ENCODE data around the gene FIG4.
A peak's percentile ranks its signal among the peaks of the same experiment; 100 is the strongest.
"Not testable (repeated sequence)": the region's sequence is repeated elsewhere in the genome, so short reads cannot be mapped to it uniquely, and the experiment has no call there.

Gene FIG4

DNA sequence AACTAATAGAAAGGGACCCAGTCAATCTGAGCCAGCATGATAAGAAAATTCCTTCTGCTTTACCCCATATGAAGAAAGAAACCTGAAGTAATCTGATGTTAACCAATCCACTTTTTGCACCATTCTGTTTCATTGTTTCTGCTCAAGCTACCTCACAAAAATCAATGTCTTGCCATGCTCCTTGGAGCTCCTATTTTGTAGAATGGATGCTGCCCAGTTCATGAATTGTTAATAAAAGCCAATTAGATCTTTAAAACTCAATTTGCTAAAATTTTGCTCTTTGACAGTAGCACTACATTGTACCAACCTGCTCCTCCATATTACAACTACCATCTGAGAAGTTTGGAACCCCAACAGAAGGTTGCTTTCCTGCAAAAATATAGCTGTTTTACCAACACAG lies 170.8 kb downstream of the FIG4 start:
- no peak for DNase-seq

DNA sequence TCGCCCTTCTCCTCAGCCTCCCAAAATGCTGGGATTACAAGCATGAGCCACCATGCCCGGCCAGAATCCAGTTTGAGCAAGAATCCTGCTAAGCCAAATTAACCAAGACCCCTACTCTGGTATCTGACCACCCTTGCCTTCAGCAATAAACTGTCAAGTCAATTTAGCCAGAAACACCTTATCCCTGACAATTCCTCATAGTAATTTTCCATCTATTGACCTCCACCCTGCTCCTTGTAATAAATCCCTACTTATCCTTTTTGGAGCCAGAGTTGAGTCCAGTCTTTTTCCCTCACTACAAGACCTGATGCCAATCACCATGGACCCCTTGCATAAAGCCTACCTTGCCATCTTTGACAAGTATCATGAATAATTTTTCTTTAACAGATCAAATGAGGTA lies 173.0 kb downstream of the FIG4 start:
- no peak for DNase-seq

- DNase-seq: no peak
Measured at GRCh38 chr6:109865968-109866367, 174.9 kb downstream of the FIG4 start.

DNA sequence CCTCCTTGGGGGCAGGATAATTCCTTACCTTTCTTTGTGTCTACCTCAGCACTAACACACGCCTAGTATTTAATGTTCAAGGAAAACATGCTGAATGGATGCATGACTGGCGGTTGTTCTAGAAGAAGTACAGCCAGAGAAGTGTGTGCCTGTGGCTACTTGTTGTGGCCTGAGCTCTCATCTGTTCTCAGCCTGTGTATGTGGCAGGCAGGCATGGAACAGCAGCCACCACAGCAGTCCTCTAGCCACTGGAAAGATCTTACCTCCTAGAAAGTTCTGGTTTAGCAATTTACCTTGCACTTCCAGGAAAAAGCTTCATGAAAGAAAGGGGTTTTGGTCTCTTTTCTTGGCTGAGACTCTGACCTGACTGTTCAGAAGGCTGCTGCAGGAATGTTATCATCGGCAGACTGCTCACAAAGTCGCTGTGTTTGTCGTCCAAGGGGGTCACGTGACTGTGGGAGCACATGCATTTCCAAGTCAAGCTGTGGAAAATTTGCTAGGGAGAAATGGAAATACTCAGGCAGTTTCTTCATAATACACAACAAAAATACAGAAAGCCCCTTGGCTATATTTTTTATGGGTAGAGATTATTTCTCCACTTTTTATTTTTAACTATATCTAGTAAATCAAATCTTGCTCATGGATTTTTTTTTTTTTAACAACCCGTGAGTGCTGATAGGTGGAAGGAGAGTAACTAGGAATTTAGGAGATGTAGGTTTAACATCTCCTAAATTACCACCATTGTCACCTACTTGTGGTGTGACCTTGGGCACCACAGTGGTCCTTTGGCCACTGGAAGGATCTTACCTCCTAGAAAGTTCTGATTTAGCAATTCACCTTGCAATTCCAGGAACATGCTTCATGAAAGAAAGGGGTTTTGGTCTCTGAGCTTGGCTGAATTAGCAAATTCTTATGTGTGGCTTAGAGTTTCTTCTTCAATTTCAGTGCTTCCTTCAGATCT lies 176.2 kb downstream of the FIG4 start:
- DNase-seq: no peak

DNA sequence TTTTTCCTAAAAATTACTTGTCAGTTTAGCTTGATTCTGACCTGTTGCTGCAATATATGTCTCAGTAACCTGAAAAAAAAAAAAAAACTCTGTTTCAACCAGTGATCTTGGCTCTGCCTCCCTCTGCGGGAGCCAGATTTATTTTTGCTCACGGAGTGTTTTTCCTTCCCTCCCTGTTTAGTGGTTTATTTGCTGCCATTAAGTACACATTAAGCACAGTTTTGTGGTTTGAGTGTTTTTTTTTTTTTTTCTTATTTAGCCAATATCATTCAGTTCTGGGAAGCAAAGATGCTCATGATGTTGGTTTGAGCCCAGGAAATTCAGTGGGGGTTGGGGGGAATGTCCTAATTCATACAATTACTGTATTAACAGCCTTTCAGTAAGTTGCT lies 176.9 kb downstream of the FIG4 start:
- DNase-seq: peak; percentile 28

- DNase-seq: not testable (repeated sequence)
Measured at GRCh38 chr6:109869398-109870088, 178.4 kb downstream of the FIG4 start.

GRCh38 chr6:109870089-109870410 lies 179.0 kb downstream of the FIG4 start:
- DNase-seq: no peak

- DNase-seq: no peak
Measured at GRCh38 chr6:109872549-109872948, 181.5 kb downstream of the FIG4 start.

GRCh38 chr6:109872968-109873545 lies 182.0 kb downstream of the FIG4 start:
- no peak for DNase-seq

DNA sequence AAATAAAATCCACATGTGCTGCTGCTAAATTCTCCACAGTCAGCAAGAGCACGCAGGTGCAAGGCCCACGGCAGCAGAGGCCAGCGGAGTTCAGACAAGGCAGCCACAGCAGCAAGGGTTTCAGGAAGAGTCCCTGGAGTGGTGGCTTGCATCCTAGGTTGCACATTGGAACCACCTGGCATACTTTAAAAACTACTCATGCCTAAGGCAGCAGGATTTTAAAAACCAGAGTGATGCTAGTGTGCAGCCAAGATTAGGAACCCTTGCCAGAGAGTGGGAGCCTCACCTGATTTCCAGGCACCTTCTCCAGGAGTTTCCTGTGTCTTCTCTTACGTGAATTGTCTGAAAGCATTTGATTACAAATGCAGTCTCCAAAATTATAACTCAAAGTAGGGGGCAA lies 183.0 kb downstream of the FIG4 start:
- DNase-seq: no peak

DNA sequence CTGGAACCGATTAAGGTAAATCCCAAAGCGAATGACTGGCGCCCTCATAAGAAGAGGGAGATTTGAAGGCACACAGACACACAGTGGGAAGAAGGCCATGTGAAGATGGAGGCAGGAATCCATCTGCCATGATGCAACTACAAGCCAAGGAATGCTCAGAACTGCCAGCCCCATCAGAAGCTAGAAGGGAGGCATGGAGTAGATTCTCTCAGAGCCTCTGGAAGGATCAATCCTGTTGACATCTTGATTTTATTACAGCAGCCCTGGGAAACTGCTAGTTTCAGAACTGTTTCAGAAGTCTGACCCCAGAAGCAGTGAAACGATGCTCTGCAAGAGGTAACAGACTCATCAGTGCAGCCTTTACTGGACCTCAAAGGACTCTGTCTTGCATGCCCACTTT lies 183.5 kb downstream of the FIG4 start:
- no peak for DNase-seq

All from fibroblast of skin of right quadriceps (primary cell).